K562 (cell line): ENCODE measurements around the gene MICALL2. TPM values are rescaled to one million over a fixed set of nuclear protein-coding genes. Genes with fewer than 3 reads are reported as not detected.

Experiments used
- HDAC2 ChIP-seq: fragments of 450-650 bp; IDR thresholded peaks from 2 replicates; pipeline ENCODE4 v1.6.1; 2016; ENCODE audit warnings: mild to moderate bottlenecking
- MYNN ChIP-seq, 2 experiments: sonication (generic); formaldehyde crosslinking in 1 of 2; IDR thresholded peaks; 2 replicates each; pipeline versions ENCODE4 v1.5.0 to v1.6.1; 2016 to 2020; ENCODE audit warnings: antibody characterized with exemption in 1 of 2, missing genetic modification reagents in 1 of 2
- NFE2 ChIP-seq: IDR thresholded peaks from 2 replicates; pipeline ENCODE4 v1.6.1; 2014; ENCODE audit warnings: antibody characterized with exemption, low read depth
- RBM25 ChIP-seq: fragments of 200-400 bp; formaldehyde crosslinking; IDR thresholded peaks from 2 replicates; pipeline ENCODE4 v1.6.1; 2018; ENCODE audit warnings: low read length, low read depth, moderate library complexity; ENCODE audit not compliant: severe bottlenecking
- RCOR1 ChIP-seq, 2 experiments: IDR thresholded peaks; 2 replicates each; pipeline ENCODE4 v1.6.1; 2012; ENCODE audit warnings: low read depth in 2 of 2, low read length in 2 of 2, borderline replicate concordance in 1 of 2, improper control_type of control experiment in 1 of 2
- SMARCA4 ChIP-seq: fragments of 450-650 bp; IDR thresholded peaks from 2 replicates; pipeline ENCODE4 v1.6.1; 2016
- SMARCA5 ChIP-seq: fragments of 450-650 bp; IDR thresholded peaks from 2 replicates; pipeline ENCODE4 v1.6.1; 2016
- SREBF2 ChIP-seq: sonication (generic); formaldehyde crosslinking; IDR thresholded peaks from 2 replicates; pipeline ENCODE4 v1.4.0; 2020; ENCODE audit warnings: mild to moderate bottlenecking, missing genetic modification reagents
- TEAD2 ChIP-seq: fragments of 450-650 bp; IDR thresholded peaks from 2 replicates; pipeline ENCODE4 v1.6.1; 2016; ENCODE audit warnings: missing genetic modification characterization, control low read depth, missing compliant biosample characterization
- ZC3H8 ChIP-seq: fragments of 450-650 bp; IDR thresholded peaks from 2 replicates; pipeline ENCODE4 v1.6.1; 2017
- ZNF121 ChIP-seq: sonication (generic); formaldehyde crosslinking; conservative IDR thresholded peaks from 2 replicates; pipeline ENCODE4 v1.8.0; 2022; ENCODE audit warnings: missing genetic modification reagents
- ZNF197 ChIP-seq: fragments of 200-800 bp; sonication (Bioruptor generic); IDR thresholded peaks from 2 replicates; pipeline ENCODE4 v1.6.1; 2016; ENCODE audit warnings: low read depth, missing genetic modification characterization, missing compliant biosample characterization
- ZNF436 ChIP-seq: fragments of 250-450, 450-650 bp; sonication (Bioruptor Pico); formaldehyde crosslinking; IDR thresholded peaks from 2 replicates; pipeline ENCODE4 v1.7.0; 2020; ENCODE audit warnings: mild to moderate bottlenecking
- ZNF699 ChIP-seq: fragments of 250-450 bp; sonication (Bioruptor Pico); IDR thresholded peaks from 2 replicates; pipeline ENCODE4 v1.8.0; 2021; ENCODE audit warnings: mild to moderate bottlenecking, moderate library complexity; ENCODE audit not compliant: insufficient replicate concordance
- polyA plus RNA-seq, 8 experiments: library from polyadenylated mRNA; depleted of rRNA in 4 of 8; stranded (reverse) in 5 of 8; unstranded in 3 of 8; fragments of >200 nt; fragmentation: Nextera tagmentation in 2 of 8; fragmentation: Illumina TruSeq in 1 of 8; extraction: Ambion mirVana in 2 of 8; extraction: Trizol in 1 of 8; gene quantifications; 2 replicates each; pipeline versions ENCODE4 v1.2.1 to v1.2.3, GENCODE V29; 2011 to 2014; ENCODE audit warnings: inconsistent platforms in 1 of 8, missing spikeins in 1 of 8
- total RNA-seq, 7 experiments: library from RNA; depleted of rRNA in 6 of 7; stranded (reverse); fragments of >200 nt in 6 of 7; fragmentation: Illumina TruSeq in 2 of 7; extraction: Trizol in 2 of 7; gene quantifications; 2 replicates each; pipeline versions ENCODE4 v1.2.1 to v1.2.3, GENCODE V29; 2011 to 2021; ENCODE audit warnings: low replicate concordance in 1 of 7
- TF ChIP-seq, protein P1 (sequence below): fragments of 200-600 bp; sonication (generic); IDR thresholded peaks from one replicate; pipeline ENCODE4 v1.6.1; 2012; ENCODE audit warnings: mild to moderate bottlenecking, low read depth, low read length, inconsistent platforms

The MICALL2 gene
- total and polyA plus RNA-seq, 9 of the 15 experiments (the other 6 are each of a cell fraction or from before 2014, with no cell fraction given), result 1.8 to 103 (median 17.0) TPM

DNA sequence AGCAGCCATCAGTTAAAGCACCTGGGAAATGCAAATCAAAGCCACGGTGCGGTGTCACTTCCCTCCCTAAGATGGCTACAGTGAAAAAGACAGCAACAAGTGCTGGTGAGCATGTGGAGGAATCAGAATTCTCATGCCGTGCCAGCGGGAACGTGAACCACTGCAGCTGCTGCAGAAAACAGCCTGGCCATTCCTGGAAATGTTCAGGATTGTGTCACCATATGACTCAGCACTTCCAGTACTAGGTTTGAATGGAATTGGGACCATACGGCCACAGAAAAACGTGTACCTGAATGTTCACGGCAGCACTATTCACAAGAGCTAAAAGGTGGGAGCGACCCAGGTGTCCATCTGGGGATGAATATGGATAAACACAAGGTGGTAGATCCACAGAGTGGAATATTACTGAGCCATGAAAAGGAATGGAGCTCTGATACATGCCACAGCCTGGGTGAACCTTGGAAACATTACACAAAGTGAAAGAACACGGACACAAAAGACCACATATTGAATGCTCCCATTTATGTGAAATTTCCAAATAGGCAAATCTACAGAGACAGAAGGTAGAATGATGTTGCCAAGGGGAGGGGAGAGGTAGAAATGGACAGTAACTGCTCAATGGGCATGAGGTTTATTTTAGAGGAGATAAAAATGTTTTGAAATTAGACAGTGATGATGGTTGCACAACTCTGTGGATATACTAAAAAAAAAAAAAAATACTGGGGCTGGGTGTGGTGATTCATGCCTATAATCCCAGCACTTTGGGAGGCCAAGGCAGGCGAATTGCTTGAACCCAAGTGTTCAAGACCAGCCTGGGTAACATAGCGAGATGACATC, 61.6 kb downstream of the MICALL2 start (continued):
- TF ChIP-seq, protein P1, sequence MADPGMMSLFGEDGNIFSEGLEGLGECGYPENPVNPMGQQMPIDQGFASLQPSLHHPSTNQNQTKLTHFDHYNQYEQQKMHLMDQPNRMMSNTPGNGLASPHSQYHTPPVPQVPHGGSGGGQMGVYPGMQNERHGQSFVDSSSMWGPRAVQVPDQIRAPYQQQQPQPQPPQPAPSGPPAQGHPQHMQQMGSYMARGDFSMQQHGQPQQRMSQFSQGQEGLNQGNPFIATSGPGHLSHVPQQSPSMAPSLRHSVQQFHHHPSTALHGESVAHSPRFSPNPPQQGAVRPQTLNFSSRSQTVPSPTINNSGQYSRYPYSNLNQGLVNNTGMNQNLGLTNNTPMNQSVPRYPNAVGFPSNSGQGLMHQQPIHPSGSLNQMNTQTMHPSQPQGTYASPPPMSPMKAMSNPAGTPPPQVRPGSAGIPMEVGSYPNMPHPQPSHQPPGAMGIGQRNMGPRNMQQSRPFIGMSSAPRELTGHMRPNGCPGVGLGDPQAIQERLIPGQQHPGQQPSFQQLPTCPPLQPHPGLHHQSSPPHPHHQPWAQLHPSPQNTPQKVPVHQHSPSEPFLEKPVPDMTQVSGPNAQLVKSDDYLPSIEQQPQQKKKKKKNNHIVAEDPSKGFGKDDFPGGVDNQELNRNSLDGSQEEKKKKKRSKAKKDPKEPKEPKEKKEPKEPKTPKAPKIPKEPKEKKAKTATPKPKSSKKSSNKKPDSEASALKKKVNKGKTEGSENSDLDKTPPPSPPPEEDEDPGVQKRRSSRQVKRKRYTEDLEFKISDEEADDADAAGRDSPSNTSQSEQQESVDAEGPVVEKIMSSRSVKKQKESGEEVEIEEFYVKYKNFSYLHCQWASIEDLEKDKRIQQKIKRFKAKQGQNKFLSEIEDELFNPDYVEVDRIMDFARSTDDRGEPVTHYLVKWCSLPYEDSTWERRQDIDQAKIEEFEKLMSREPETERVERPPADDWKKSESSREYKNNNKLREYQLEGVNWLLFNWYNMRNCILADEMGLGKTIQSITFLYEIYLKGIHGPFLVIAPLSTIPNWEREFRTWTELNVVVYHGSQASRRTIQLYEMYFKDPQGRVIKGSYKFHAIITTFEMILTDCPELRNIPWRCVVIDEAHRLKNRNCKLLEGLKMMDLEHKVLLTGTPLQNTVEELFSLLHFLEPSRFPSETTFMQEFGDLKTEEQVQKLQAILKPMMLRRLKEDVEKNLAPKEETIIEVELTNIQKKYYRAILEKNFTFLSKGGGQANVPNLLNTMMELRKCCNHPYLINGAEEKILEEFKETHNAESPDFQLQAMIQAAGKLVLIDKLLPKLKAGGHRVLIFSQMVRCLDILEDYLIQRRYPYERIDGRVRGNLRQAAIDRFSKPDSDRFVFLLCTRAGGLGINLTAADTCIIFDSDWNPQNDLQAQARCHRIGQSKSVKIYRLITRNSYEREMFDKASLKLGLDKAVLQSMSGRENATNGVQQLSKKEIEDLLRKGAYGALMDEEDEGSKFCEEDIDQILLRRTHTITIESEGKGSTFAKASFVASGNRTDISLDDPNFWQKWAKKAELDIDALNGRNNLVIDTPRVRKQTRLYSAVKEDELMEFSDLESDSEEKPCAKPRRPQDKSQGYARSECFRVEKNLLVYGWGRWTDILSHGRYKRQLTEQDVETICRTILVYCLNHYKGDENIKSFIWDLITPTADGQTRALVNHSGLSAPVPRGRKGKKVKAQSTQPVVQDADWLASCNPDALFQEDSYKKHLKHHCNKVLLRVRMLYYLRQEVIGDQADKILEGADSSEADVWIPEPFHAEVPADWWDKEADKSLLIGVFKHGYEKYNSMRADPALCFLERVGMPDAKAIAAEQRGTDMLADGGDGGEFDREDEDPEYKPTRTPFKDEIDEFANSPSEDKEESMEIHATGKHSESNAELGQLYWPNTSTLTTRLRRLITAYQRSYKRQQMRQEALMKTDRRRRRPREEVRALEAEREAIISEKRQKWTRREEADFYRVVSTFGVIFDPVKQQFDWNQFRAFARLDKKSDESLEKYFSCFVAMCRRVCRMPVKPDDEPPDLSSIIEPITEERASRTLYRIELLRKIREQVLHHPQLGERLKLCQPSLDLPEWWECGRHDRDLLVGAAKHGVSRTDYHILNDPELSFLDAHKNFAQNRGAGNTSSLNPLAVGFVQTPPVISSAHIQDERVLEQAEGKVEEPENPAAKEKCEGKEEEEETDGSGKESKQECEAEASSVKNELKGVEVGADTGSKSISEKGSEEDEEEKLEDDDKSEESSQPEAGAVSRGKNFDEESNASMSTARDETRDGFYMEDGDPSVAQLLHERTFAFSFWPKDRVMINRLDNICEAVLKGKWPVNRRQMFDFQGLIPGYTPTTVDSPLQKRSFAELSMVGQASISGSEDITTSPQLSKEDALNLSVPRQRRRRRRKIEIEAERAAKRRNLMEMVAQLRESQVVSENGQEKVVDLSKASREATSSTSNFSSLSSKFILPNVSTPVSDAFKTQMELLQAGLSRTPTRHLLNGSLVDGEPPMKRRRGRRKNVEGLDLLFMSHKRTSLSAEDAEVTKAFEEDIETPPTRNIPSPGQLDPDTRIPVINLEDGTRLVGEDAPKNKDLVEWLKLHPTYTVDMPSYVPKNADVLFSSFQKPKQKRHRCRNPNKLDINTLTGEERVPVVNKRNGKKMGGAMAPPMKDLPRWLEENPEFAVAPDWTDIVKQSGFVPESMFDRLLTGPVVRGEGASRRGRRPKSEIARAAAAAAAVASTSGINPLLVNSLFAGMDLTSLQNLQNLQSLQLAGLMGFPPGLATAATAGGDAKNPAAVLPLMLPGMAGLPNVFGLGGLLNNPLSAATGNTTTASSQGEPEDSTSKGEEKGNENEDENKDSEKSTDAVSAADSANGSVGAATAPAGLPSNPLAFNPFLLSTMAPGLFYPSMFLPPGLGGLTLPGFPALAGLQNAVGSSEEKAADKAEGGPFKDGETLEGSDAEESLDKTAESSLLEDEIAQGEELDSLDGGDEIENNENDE, result no peak
- TF ChIP-seq ZNF436 (CRISPR knock-in tag) (no peak), HDAC2 (0 out of 2 replicates have a peak, but pooled peaks have one; percentile 44), ZNF699 (CRISPR knock-in tag) (no peak), SREBF2 (CRISPR knock-in tag) (no peak), NFE2 (peak; percentile 78), ZC3H8 (no peak), MYNN (IDR thresholded peaks at IDR 0.05) (no peak), MYNN (CRISPR knock-in tag; IDR thresholded peaks at IDR 0.05) (no peak), SMARCA4 (peak; percentile 62), RCOR1 (IDR thresholded peaks at IDR 0.05; ENCODE audit: borderline replicate concordance in 1 of 2, low read depth in 2 of 2, low read length in 2 of 2) (no peak), RBM25 (peak; percentile 62), ZNF197 (CRISPR knock-in tag) (no peak), TEAD2 (tag) (no peak), SMARCA5 (no peak), ZNF121 (CRISPR knock-in tag) (no peak)
